HepG2 (cell line): ENCODE results near the gene NOP9. TPM values are rescaled to one million over a fixed set of nuclear protein-coding genes. Genes with fewer than 3 reads are reported as not detected.

ENCODE experiments used
- FOXK2 ChIP-seq: fragments of 450-650 bp; IDR thresholded peaks from 2 replicates; pipeline ENCODE4 v1.6.1; 2016
- HOMEZ ChIP-seq: IDR thresholded peaks from 2 replicates; pipeline ENCODE4 v1.6.1; 2016; ENCODE audit warnings: low read depth
- JUND ChIP-seq: sonication (generic); formaldehyde crosslinking; IDR thresholded peaks from 2 replicates; pipeline ENCODE4 v1.8.0; 2022; ENCODE audit warnings: mild to moderate bottlenecking, missing genetic modification reagents
- ONECUT2 ChIP-seq: sonication (generic); formaldehyde crosslinking; IDR thresholded peaks from 2 replicates; pipeline ENCODE4 v1.4.0; 2020; ENCODE audit warnings: missing genetic modification reagents
- TRIM22 ChIP-seq: fragments of 450-650 bp; IDR thresholded peaks from 2 replicates; pipeline ENCODE4 v1.6.1; 2017
- ZBTB26 ChIP-seq: IDR thresholded peaks from 2 replicates; pipeline ENCODE4 v1.6.1; 2016; ENCODE audit warnings: missing compliant biosample characterization, missing genetic modification reagents, borderline replicate concordance
- ZNF101 ChIP-seq: sonication (generic); formaldehyde crosslinking; IDR thresholded peaks from 2 replicates; pipeline ENCODE4 v1.4.0; 2020; ENCODE audit warnings: mild to moderate bottlenecking, low read depth, missing genetic modification reagents, borderline replicate concordance
- ZNF33A ChIP-seq: sonication (generic); formaldehyde crosslinking; IDR thresholded peaks from 2 replicates; pipeline ENCODE4 v1.5.1; 2020; ENCODE audit warnings: missing genetic modification reagents, mild to moderate bottlenecking, moderate library complexity, borderline replicate concordance
- ZNF580 ChIP-seq: IDR thresholded peaks from 2 replicates; pipeline ENCODE4 v1.6.1; 2016; ENCODE audit warnings: low read depth, borderline replicate concordance
- ZNF839 ChIP-seq: sonication (generic); formaldehyde crosslinking; IDR thresholded peaks from 2 replicates; pipeline ENCODE4 v1.4.0; 2020; ENCODE audit warnings: missing genetic modification reagents, mild to moderate bottlenecking, borderline replicate concordance
- polyA plus RNA-seq, 8 experiments: library from polyadenylated mRNA; depleted of rRNA in 3 of 8; stranded (reverse) in 7 of 8; unstranded in 1 of 8; fragments of >200 nt; fragmentation: Illumina TruSeq in 4 of 8; extraction: Trizol in 4 of 8; gene quantifications; 2 replicates each; pipeline versions ENCODE4 v1.2.1 to v1.2.3, GENCODE V29; 2011 to 2016; ENCODE audit warnings: low read depth in 4 of 8, missing spikeins in 1 of 8, mixed read lengths in 1 of 8; ENCODE audit not compliant: insufficient read depth in 1 of 8
- total RNA-seq, 5 experiments: library from RNA; depleted of rRNA; stranded (reverse); fragments of >200 nt; fragmentation: Illumina TruSeq; extraction: Trizol; gene quantifications; 2 replicates each; pipeline ENCODE4 v1.2.3, GENCODE V29; 2016; ENCODE audit warnings: low read depth in 1 of 5
- TF ChIP-seq, protein P1 (sequence below): sonication (generic); formaldehyde crosslinking; IDR thresholded peaks from 2 replicates; pipeline ENCODE4 v1.5.0; 2020; ENCODE audit warnings: mild to moderate bottlenecking, missing genetic modification reagents, borderline replicate concordance
- TF ChIP-seq, protein P2 (sequence below): sonication (generic); formaldehyde crosslinking; IDR thresholded peaks from 2 replicates; pipeline ENCODE4 v1.4.0; 2020; ENCODE audit warnings: missing genetic modification reagents

NOP9 gene
- total and polyA plus RNA-seq, 2 of the 13 experiments (the other 11 are each of a cell fraction or from before 2014, with no cell fraction given): 24.5 to 61.6 TPM

GRCh38 chr14:24296341-24297157, 3.1 kb upstream of the NOP9 start (continued):
- TF ChIP-seq, protein P1, sequence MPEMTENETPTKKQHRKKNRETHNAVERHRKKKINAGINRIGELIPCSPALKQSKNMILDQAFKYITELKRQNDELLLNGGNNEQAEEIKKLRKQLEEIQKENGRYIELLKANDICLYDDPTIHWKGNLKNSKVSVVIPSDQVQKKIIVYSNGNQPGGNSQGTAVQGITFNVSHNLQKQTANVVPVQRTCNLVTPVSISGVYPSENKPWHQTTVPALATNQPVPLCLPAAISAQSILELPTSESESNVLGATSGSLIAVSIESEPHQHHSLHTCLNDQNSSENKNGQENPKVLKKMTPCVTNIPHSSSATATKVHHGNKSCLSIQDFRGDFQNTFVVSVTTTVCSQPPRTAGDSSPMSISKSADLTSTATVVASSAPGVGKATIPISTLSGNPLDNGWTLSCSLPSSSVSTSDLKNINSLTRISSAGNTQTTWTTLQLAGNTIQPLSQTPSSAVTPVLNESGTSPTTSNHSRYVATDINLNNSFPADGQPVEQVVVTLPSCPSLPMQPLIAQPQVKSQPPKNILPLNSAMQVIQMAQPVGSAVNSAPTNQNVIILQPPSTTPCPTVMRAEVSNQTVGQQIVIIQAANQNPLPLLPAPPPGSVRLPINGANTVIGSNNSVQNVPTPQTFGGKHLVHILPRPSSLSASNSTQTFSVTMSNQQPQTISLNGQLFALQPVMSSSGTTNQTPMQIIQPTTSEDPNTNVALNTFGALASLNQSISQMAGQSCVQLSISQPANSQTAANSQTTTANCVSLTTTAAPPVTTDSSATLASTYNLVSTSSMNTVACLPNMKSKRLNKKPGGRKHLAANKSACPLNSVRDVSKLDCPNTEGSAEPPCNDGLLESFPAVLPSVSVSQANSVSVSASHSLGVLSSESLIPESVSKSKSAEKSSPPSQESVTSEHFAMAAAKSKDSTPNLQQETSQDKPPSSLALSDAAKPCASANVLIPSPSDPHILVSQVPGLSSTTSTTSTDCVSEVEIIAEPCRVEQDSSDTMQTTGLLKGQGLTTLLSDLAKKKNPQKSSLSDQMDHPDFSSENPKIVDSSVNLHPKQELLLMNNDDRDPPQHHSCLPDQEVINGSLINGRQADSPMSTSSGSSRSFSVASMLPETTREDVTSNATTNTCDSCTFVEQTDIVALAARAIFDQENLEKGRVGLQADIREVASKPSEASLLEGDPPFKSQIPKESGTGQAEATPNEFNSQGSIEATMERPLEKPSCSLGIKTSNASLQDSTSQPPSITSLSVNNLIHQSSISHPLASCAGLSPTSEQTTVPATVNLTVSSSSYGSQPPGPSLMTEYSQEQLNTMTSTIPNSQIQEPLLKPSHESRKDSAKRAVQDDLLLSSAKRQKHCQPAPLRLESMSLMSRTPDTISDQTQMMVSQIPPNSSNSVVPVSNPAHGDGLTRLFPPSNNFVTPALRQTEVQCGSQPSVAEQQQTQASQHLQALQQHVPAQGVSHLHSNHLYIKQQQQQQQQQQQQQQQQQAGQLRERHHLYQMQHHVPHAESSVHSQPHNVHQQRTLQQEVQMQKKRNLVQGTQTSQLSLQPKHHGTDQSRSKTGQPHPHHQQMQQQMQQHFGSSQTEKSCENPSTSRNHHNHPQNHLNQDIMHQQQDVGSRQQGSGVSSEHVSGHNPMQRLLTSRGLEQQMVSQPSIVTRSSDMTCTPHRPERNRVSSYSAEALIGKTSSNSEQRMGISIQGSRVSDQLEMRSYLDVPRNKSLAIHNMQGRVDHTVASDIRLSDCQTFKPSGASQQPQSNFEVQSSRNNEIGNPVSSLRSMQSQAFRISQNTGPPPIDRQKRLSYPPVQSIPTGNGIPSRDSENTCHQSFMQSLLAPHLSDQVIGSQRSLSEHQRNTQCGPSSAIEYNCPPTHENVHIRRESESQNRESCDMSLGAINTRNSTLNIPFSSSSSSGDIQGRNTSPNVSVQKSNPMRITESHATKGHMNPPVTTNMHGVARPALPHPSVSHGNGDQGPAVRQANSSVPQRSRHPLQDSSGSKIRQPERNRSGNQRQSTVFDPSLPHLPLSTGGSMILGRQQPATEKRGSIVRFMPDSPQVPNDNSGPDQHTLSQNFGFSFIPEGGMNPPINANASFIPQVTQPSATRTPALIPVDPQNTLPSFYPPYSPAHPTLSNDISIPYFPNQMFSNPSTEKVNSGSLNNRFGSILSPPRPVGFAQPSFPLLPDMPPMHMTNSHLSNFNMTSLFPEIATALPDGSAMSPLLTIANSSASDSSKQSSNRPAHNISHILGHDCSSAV (CRISPR knock-in tag): no peak
- TF ChIP-seq HOMEZ (CRISPR knock-in tag): peak; percentile 71
- TF ChIP-seq ZNF101 (CRISPR knock-in tag): no peak
- TF ChIP-seq, protein P2, sequence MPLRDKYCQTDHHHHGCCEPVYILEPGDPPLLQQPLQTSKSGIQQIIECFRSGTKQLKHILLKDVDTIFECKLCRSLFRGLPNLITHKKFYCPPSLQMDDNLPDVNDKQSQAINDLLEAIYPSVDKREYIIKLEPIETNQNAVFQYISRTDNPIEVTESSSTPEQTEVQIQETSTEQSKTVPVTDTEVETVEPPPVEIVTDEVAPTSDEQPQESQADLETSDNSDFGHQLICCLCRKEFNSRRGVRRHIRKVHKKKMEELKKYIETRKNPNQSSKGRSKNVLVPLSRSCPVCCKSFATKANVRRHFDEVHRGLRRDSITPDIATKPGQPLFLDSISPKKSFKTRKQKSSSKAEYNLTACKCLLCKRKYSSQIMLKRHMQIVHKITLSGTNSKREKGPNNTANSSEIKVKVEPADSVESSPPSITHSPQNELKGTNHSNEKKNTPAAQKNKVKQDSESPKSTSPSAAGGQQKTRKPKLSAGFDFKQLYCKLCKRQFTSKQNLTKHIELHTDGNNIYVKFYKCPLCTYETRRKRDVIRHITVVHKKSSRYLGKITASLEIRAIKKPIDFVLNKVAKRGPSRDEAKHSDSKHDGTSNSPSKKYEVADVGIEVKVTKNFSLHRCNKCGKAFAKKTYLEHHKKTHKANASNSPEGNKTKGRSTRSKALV (CRISPR knock-in tag): no peak
- TF ChIP-seq ZNF839 (CRISPR knock-in tag): peak; percentile 33; the same call in 1 of the 2 replicates
- TF ChIP-seq JUND: no peak
- peak; percentile 87 for TF ChIP-seq ZBTB26 (CRISPR knock-in tag)
- no peak for TF ChIP-seq TRIM22
- TF ChIP-seq ONECUT2 (CRISPR knock-in tag): no peak
- no peak for TF ChIP-seq FOXK2
- no peak for TF ChIP-seq ZNF33A (CRISPR knock-in tag)
- TF ChIP-seq ZNF580 (CRISPR knock-in tag): peak; percentile 94; the same call in 1 of the 2 replicates
